Measurements from ENCODE around the gene ANTXRL.

GRCh38 chr10:46329690-46330016 is 42.9 kb downstream of the ANTXRL start:
- TF ChIP-seq CTCF (IDR thresholded peaks at IDR 0.05) (no peak), POLR2A (IDR thresholded peaks at IDR 0.05) (no peak)

All from uterus (tissue), 2 donors.